Glomerular endothelial cell (primary cell): Measurements from ENCODE around the gene UBTFL1. TPM values are rescaled to one million over a fixed set of nuclear protein-coding genes. Genes with fewer than 3 reads are reported as not detected.
"Not testable (repeated sequence)": the region's sequence is repeated elsewhere in the genome, so short reads cannot be mapped to it uniquely, and the experiment has no call there.

Experiments
- DNase-seq: peaks from one replicate; pipeline ENCODE4 v3.0.0-alpha.2; 2011; ENCODE audit warnings: low read depth, low spot score; ENCODE audit errors: extremely low read depth
- total RNA-seq: library from RNA; depleted of rRNA; stranded (reverse); fragments of >200 nt; gene quantifications from 2 replicates; pipeline ENCODE4 v1.2.3, GENCODE V29; 2015

Gene UBTFL1
- total RNA-seq: not detected in 2 replicates

GRCh38 chr11:90085650-90086049 lies at the start of gene UBTFL1:
TSS of gene UBTFL1 (plus strand) at chr11:90085950. CDS start at chr11:90085950, 0 bp downstream.
- not testable (repeated sequence) for DNase-seq

- DNase-seq: not testable (repeated sequence)
Observed at GRCh38 chr11:90051591-90052209, 34.0 kb upstream of the UBTFL1 start.

- DNase-seq: not testable (repeated sequence)
Observed at GRCh38 chr11:90052311-90052710, 33.4 kb upstream of the UBTFL1 start.

- not testable (repeated sequence) for DNase-seq
Observed at GRCh38 chr11:90053545-90053944, 32.2 kb upstream of the UBTFL1 start.

GRCh38 chr11:90088731-90089130 lies 3.0 kb downstream of the UBTFL1 start:
- DNase-seq: not testable (repeated sequence)

- not testable (repeated sequence) for DNase-seq
Observed at GRCh38 chr11:90095230-90095924, 9.6 kb downstream of the UBTFL1 start.

- DNase-seq: not testable (repeated sequence)
Observed at GRCh38 chr11:90098261-90098660, 12.5 kb downstream of the UBTFL1 start.

GRCh38 chr11:90100431-90100830 lies 14.7 kb downstream of the UBTFL1 start:
- no peak for DNase-seq

- no peak for DNase-seq
Observed at GRCh38 chr11:90113541-90113940, 27.8 kb downstream of the UBTFL1 start.

- no peak for DNase-seq
Observed at GRCh38 chr11:90120191-90120590, 34.4 kb downstream of the UBTFL1 start.

- DNase-seq: no peak
Observed at GRCh38 chr11:90124371-90124770, 38.6 kb downstream of the UBTFL1 start.

GRCh38 chr11:90124946-90125345 lies 39.2 kb downstream of the UBTFL1 start:
- DNase-seq: no peak

GRCh38 chr11:90133560-90134477 lies 48.1 kb downstream of the UBTFL1 start:
- DNase-seq: no peak

- no peak for DNase-seq
Observed at GRCh38 chr11:90134478-90135003, 48.8 kb downstream of the UBTFL1 start, which contains the start of gene NAALAD2. TSS of gene NAALAD2 (plus strand) at chr11:90134663. CDS start at chr11:90134759, 96 bp downstream.

- no peak for DNase-seq
Observed at GRCh38 chr11:90135016-90135415, 49.3 kb downstream of the UBTFL1 start.

Other genes with a start within 250 kb of the UBTFL1 start
- not detected in 2 replicates for gene TRIM64B, start 207.5 kb upstream of the UBTFL1 start, total RNA-seq
- not detected in 2 replicates for gene TRIM49D1, start 163.7 kb upstream of the UBTFL1 start, total RNA-seq
- gene TRIM49D2, start 161.9 kb upstream of the UBTFL1 start, total RNA-seq: not detected in 2 replicates
- gene TRIM64, start 119.9 kb upstream of the UBTFL1 start, total RNA-seq: not detected in 2 replicates
- gene TRIM49C, start 54.8 kb upstream of the UBTFL1 start, total RNA-seq: not detected in 2 replicates
- gene NAALAD2, start 48.7 kb downstream of the UBTFL1 start, total RNA-seq: 0.92 and 3.2 TPM in 2 replicates
- 35.8 and 42.6 TPM in 2 replicates for gene CHORDC1, start 137.1 kb downstream of the UBTFL1 start, total RNA-seq